Mesothelial cell of epicardium (in vitro differentiated cells): ENCODE results near the gene TMEM38B. TPM values are rescaled to one million over a fixed set of nuclear protein-coding genes. Genes with fewer than 3 reads are reported as not detected.

Source experiments
- DNase-seq, 2 experiments: peaks; one replicate each; pipeline ENCODE4 v3.0.0; 2021; ENCODE audit warnings: low spot score in 2 of 2; ENCODE audit not compliant: unreplicated experiment in 2 of 2
- H3K27ac Mint-ChIP-seq: 2 replicates; pipeline ENCODE4 v1.8.0; 2021; ENCODE audit warnings: mixed read lengths
- H3K27me3 Mint-ChIP-seq: 2 replicates; pipeline ENCODE4 v1.8.0; 2021; ENCODE audit warnings: low read depth, mixed read lengths
- H3K36me3 Mint-ChIP-seq: 2 replicates; pipeline ENCODE4 v1.8.0; 2021; ENCODE audit warnings: mixed read lengths
- H3K4me1 Mint-ChIP-seq: 2 replicates; pipeline ENCODE4 v1.8.0; 2021; ENCODE audit warnings: mixed read lengths
- H3K4me3 Mint-ChIP-seq: 2 replicates; pipeline ENCODE4 v1.8.0; 2021; ENCODE audit warnings: mild to moderate bottlenecking, moderate library complexity, mixed read lengths
- H3K9me3 Mint-ChIP-seq: 2 replicates; pipeline ENCODE4 v1.8.0; 2021; ENCODE audit warnings: mixed read lengths
- total RNA-seq: library from RNA; stranded (reverse); gene quantifications from 3 replicates; pipeline ENCODE4 v1.2.1, GENCODE V29; 2021
- TF ChIP-seq, protein P1 (sequence below): fragments of 200-600 bp; sonication (generic); IDR thresholded peaks from one replicate; pipeline ENCODE4 v1.5.0; 2021; ENCODE audit warnings: antibody characterized with exemption; ENCODE audit not compliant: unreplicated experiment

The TMEM38B gene
- total RNA-seq, 1 donor from 2014 or later: 14.1 TPM

DNA sequence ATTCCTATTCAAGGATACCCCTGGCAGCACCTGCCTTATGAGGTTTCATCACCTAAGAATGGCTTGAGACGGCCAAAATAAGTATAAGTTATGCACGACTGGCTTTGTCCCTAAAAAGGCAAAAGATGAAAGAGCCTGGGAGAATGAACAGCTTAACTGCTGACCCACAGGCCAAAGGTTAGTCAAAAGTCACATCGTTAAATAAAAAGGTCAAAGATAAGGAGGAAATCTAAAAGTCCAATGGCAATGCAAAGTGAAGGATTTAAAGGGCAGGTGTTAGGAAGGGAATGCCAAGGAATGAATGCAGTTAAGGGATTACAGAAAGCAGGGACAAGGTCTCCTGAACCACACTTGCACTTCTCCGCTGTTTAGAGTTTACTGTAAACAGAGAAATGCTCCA is 26.5 kb upstream of the TMEM38B start:
- H3K27ac Mint-ChIP-seq: no peak overlapping the region
- TF ChIP-seq, protein P1, sequence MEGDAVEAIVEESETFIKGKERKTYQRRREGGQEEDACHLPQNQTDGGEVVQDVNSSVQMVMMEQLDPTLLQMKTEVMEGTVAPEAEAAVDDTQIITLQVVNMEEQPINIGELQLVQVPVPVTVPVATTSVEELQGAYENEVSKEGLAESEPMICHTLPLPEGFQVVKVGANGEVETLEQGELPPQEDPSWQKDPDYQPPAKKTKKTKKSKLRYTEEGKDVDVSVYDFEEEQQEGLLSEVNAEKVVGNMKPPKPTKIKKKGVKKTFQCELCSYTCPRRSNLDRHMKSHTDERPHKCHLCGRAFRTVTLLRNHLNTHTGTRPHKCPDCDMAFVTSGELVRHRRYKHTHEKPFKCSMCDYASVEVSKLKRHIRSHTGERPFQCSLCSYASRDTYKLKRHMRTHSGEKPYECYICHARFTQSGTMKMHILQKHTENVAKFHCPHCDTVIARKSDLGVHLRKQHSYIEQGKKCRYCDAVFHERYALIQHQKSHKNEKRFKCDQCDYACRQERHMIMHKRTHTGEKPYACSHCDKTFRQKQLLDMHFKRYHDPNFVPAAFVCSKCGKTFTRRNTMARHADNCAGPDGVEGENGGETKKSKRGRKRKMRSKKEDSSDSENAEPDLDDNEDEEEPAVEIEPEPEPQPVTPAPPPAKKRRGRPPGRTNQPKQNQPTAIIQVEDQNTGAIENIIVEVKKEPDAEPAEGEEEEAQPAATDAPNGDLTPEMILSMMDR: no peak
- no peak overlapping the region for H3K4me3 Mint-ChIP-seq
- H3K9me3 Mint-ChIP-seq: no peaks in the 10 kb centered on the region
- H3K4me1 Mint-ChIP-seq: peaks cover 2% of the 10 kb centered on the region
- peaks cover 20% of the 10 kb centered on the region for H3K27me3 Mint-ChIP-seq
- DNase-seq: no peak
- no peaks in the 10 kb centered on the region for H3K36me3 Mint-ChIP-seq

GRCh38 chr9:105670315-105670714 is 24.0 kb upstream of the TMEM38B start:
- H3K36me3 Mint-ChIP-seq: no peaks in the 10 kb centered on the region
- DNase-seq: no peak
- peaks cover 4% of the 10 kb centered on the region for H3K9me3 Mint-ChIP-seq
- TF ChIP-seq, protein P1: no peak
- no peak overlapping the region for H3K4me3 Mint-ChIP-seq
- no peak overlapping the region for H3K27ac Mint-ChIP-seq
- H3K27me3 Mint-ChIP-seq: peaks cover 20% of the 10 kb centered on the region
- peaks cover 6% of the 10 kb centered on the region for H3K4me1 Mint-ChIP-seq

- DNase-seq: no peak
- Mint-ChIP-seq H3K27ac (no peak overlapping the region), H3K9me3 (peaks cover 4% of the 10 kb centered on the region), H3K4me1 (peaks cover 6% of the 10 kb centered on the region), H3K36me3 (no peaks in the 10 kb centered on the region), H3K27me3 (peaks cover 20% of the 10 kb centered on the region), H3K4me3 (no peak overlapping the region)
- TF ChIP-seq, protein P1: no peak
Measured at GRCh38 chr9:105670775-105671174, 23.6 kb upstream of the TMEM38B start.

DNA sequence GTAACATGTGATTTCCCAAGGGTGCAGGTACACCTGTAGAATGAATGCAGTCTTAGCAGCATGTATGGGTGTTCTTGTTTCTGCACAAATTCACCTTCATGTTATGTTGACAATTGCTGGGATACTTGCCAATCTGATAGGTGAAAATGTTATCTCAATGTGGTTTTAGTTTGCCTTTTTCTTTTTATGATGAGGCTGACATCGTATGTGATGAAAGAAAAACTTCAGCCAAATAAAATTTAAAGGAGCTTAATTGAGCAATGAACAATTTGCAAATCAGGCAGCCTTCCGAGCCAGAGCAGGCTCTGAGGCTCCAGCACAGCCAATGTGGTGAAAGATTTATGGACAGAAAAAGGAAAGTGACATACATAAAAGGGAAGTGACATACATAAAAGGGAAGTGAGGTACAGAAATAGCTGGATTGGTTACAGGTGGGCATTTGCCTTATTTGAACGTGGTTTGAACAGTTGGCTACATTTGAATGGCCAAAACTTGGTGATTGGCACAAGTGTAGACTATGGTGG is 21.6 kb upstream of the TMEM38B start:
- no peak for DNase-seq
- TF ChIP-seq, protein P1: no peak
- Mint-ChIP-seq H3K36me3 (no peaks in the 10 kb centered on the region), H3K4me1 (peaks cover 6% of the 10 kb centered on the region), H3K27ac (no peak overlapping the region), H3K9me3 (peaks cover 4% of the 10 kb centered on the region), H3K4me3 (no peak overlapping the region), H3K27me3 (peaks cover 11% of the 10 kb centered on the region)

DNA sequence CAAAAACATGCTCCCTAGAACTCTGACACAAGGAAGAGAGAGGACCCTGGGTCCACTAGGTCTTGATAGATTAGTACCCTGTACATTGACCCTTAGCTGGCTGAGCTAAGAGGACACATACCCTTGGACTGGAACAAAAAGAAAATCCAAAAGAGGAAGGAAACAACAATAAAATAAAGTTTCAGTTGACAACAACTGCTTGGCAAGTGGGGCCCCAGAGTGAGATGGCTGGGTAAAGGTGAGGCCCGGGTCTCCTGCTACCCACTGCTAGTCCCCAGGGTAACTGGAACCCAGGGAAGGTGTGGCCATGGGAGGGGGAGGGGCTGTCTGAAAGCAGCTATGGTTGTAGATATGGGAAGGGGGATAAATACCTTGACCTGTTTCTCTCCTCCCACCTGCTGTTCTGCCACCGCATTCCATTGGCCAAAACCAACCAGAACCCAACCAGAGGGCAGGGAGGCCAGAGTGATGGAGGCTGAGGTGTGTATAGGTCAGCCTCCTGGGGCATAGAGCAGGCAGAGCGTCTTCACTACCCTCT is 20.4 kb upstream of the TMEM38B start:
- Mint-ChIP-seq H3K4me3 (no peak overlapping the region), H3K27me3 (peaks cover 12% of the 10 kb centered on the region), H3K27ac (no peak overlapping the region), H3K4me1 (peaks cover 9% of the 10 kb centered on the region), H3K36me3 (no peaks in the 10 kb centered on the region), H3K9me3 (peaks cover 4% of the 10 kb centered on the region)
- DNase-seq: no peak
- TF ChIP-seq, protein P1: no peak
